Aorta (tissue), 5 donors: ENCODE data around the gene SLC9A9. TPM values are rescaled to one million over a fixed set of nuclear protein-coding genes. Genes with fewer than 3 reads are reported as not detected.
A peak's percentile ranks its signal among the peaks of the same experiment; 100 is the strongest.

ENCODE experiments used
- ATAC-seq: fragments of 200-7000 bp; cut with Tn5 transposase; one replicate; pipeline ENCODE4 v1.9.1; 2022; ENCODE audit warnings: moderate library complexity; ENCODE audit not compliant: low FRiP score
- DNase-seq, 2 donors: peaks; one replicate each; pipeline ENCODE4 v3.0.0-alpha.2; 2020
- H3K27ac ChIP-seq, 2 donors: one replicate each; pipeline ENCODE4 v1.5.1; 2013; ENCODE audit warnings: low read length in 2 of 2, mild to moderate bottlenecking in 2 of 2, moderate library complexity in 2 of 2, control low read depth in 1 of 2, inconsistent platforms in 1 of 2, low read depth in 1 of 2
- H3K27me3 ChIP-seq, 2 donors: one replicate each; pipeline ENCODE4 v1.6.1; 2013; ENCODE audit warnings: control low read depth in 1 of 2, low read length in 1 of 2, mild to moderate bottlenecking in 1 of 2, moderate library complexity in 1 of 2; ENCODE audit not compliant: insufficient read depth in 2 of 2, control insufficient read depth in 1 of 2
- H3K36me3 ChIP-seq, 2 donors: one replicate each; pipeline ENCODE4 v1.6.1; 2013; ENCODE audit warnings: control low read depth in 1 of 2, low read length in 1 of 2, mild to moderate bottlenecking in 1 of 2; ENCODE audit not compliant: insufficient read depth in 2 of 2, control insufficient read depth in 1 of 2
- H3K4me1 ChIP-seq, 2 donors: one replicate each; pipeline ENCODE4 v1.6.1; 2013; ENCODE audit warnings: low read length in 2 of 2, control low read depth in 1 of 2, mild to moderate bottlenecking in 1 of 2, moderate library complexity in 1 of 2; ENCODE audit not compliant: insufficient read depth in 2 of 2, control insufficient read depth in 1 of 2
- H3K4me3 ChIP-seq, 2 donors: one replicate each; pipeline ENCODE4 v1.5.1; 2013; ENCODE audit warnings: low read length in 2 of 2, control low read depth in 1 of 2, mild to moderate bottlenecking in 1 of 2
- H3K9me3 ChIP-seq: one replicate; pipeline ENCODE4 v1.6.1; 2013; ENCODE audit warnings: mild to moderate bottlenecking, low read length; ENCODE audit not compliant: control insufficient read depth
- WGBS, 2 donors: extraction: QIAGEN DNeasy Blood & Tissue Kit; methylation state at CpG; one replicate each; pipeline ENCODE4 v1.1.7; 2013; 5-methylcytosine and 5-hydroxymethylcytosine counted together
- intact Hi-C, 2 donors: fragments of 100-400 bp; cut with DNase I; formaldehyde crosslinking; loops; one replicate each; pipeline versions ENCODE4 v1.14.2 to v1.15.0; 2022
- polyA plus RNA-seq, 2 donors: library from polyadenylated mRNA; stranded (reverse); fragments of 200-250 nt; gene quantifications; one replicate each; pipeline ENCODE4 v1.2.3, GENCODE V29; 2013
- total RNA-seq, 2 donors: library from RNA; stranded (reverse); fragmentation: NEBNext Ultra II Directional; extraction: Animal tissue kit (Norgen Biotek cat#: 25700); gene quantifications; one replicate each; pipeline ENCODE4 v1.2.1, GENCODE V29; 2021
- donor health status: healthy with polysubstance abuse.
- donor health status: Bipolar disorder and iron deficiency.
- donor health status: DM: no; HTN: no; CAD: no.
- donor health status: DM: no; HTN: no; CAD: no.
- donor health status: DM: yes; HTN: yes; CAD: no.

SLC9A9 gene
- total and polyA plus RNA-seq, 4 donors = 7.3 to 45.8 (median 12.5) TPM

DNA sequence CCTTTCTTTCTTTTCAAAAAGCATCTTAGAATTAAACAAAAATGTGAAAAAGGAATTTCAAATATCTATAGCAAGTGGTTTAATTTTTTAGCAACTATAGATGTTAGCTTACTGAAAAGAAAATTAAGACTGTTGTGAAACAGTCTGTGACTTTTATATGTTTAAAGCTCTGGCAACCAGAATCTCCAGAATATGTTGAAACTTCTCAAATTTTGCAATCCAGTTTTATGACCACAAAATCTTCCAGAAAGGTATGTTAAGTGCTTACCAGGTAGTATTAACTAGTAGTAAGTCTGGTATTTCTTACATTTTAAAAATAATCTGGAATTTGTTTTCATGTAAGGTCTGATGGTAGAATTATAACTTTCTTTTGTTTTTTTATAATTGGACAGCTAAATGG lies 235.0 kb downstream of the SLC9A9 start:
- Histone ChIP-seq H3K4me1 (no peaks in the 10 kb centered on the region), H3K36me3 (no peaks in the 10 kb centered on the region), H3K27me3 (no peaks in the 10 kb centered on the region), H3K9me3 (no peaks in the 10 kb centered on the region), H3K4me3 (no peak overlapping the region), H3K27ac (no peak overlapping the region)
- intact Hi-C loops = loop anchor here in 1 of 2 donors (10.0 kb wide), 1 partner anchor 198 kb away; no protein-coding TSS in a partner anchor
- DNase-seq (no peak), ATAC-seq (no peak)

DNA sequence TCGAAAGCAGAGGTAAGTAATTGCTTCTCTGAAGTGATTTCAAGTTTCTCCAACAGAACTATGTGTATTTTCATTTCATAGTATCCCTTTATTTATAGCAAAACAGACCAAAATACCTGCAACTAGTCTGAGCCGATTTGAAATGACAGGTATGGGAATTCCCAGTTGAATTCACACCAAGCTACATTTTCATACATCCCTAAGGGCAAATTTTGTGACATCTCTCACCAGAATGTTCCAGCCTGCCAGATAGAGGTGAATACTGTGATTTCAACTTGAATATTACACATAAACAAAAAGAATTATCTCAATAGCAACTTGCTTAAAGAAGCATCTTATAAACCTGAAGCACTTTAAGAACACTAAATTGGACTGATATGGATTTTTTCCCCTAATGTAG lies 235.7 kb downstream of the SLC9A9 start:
- intact Hi-C loops = loop anchor here in 1 of 2 donors (10.0 kb wide), 1 partner anchor 198 kb away; no protein-coding TSS in a partner anchor

DNA sequence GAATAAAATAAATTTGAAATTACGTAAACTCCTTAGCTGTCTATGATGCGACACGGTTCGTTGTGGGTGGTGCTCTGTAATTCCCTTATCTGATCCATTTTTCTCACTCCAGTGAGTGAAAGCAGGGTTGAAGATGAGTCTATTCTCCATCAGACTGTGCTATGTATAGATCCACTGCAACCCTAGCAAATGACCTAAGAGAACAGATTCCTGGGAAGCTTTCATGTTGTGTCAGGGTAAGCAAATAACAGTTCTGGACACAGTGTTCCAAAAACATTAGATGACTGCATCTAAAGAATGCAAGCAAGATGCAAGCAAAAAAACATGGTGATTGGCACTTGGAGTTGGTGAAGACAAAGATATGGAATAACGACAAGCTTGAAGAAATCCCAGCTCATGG lies 239.3 kb downstream of the SLC9A9 start:
- Histone ChIP-seq H3K9me3 (no peaks in the 10 kb centered on the region), H3K4me3 (no peak overlapping the region), H3K27ac (no peak overlapping the region), H3K27me3 (no peaks in the 10 kb centered on the region), H3K4me1 (no peaks in the 10 kb centered on the region), H3K36me3 (no peaks in the 10 kb centered on the region)
- no peak for DNase-seq
- no peak for ATAC-seq
- intact Hi-C loops = no loop called here
- 68 to 70% methylated on average over 5 of the region's 5 CpGs for WGBS, 2 donors

More for the DNA sequence above, 235.7 kb downstream of the SLC9A9 start:
- Histone ChIP-seq H3K27ac (no peak overlapping the region), H3K4me1 (no peaks in the 10 kb centered on the region), H3K9me3 (no peaks in the 10 kb centered on the region), H3K36me3 (no peaks in the 10 kb centered on the region), H3K4me3 (no peak overlapping the region), H3K27me3 (no peaks in the 10 kb centered on the region)
- DNase-seq (no peak), ATAC-seq (no peak)
- 70 to 74% methylated on average over 2 of the region's 2 CpGs for WGBS, 2 donors

DNA sequence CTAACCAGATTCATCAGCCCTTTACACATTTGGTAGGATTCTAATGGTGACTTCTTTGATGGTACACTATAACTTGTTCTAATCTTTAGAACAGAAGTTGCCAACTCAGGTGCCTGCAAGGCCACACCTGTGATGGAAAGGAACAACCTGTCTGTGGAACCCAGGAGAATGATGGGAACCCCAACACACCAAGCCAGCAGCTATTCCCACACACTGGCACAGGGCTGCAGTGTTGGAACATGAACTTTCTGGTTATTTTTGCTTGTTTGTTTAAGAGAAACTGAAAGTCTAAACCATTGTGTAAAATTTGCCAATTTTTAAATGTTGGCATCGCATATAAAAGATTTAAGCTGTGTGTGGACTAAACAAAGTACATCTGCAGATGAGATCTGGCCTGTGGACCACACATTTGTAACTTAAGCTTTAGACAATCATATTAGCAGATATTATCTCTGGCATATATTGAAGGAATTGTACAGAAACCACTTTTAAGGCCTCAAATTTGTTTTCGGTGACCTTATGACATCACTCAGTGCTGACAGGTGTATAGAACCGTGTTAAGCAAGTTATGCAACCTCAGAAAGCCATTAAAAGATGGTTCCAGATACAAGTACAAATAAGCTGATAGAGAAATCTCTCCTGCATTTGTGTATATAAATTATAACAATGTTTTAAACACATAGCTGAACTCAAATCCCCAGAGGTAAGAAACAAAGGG lies 242.9 kb downstream of the SLC9A9 start:
- H3K27ac ChIP-seq = no peak overlapping the region
- intact Hi-C loops = no loop called here
- no peaks in the 10 kb centered on the region for H3K27me3 ChIP-seq
- ATAC-seq (no peak), DNase-seq (no peak)
- no peaks in the 10 kb centered on the region for H3K9me3 ChIP-seq
- H3K4me1 ChIP-seq = no peaks in the 10 kb centered on the region
- H3K36me3 ChIP-seq = no peaks in the 10 kb centered on the region
- WGBS, 2 donors = 49 to 51% methylated on average over 3 of the region's 3 CpGs
- H3K4me3 ChIP-seq = no peak overlapping the region

DNA sequence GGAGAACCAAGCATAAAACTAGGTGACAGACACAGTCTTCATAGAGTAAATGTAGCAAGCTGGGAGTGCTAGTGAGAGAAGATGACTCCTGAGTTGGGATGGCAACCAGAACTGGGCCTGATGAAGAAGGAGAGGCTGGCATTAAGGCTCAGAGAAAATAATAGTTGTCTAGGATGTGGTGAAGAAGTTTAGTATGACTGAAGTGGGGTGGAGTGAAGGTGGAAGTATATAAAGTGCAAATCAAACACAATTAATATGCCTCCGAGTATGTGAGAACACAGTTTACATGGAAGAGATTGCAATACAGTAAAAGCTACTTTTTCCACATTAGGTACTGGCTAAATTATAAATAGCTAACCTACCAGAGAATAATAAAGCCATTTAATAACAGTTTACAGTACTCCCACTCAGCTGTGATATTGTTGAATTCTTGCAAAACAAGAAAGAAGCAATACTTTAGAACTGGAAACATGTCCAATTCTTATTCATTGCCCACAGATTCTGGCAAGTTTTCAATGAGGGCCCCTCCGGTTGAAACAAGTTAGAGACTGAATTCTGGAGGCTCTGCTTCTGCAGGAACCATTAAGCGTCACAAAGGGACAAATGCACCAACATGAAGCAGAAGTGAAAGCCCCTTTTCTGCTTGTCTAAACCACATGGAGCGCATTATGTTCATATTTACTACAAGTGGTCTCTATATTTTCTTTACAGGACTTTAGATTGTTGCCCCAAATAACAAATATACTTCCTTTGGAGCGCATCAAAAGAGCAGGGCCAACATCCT lies 243.7 kb downstream of the SLC9A9 start:
- no peak overlapping the region for H3K4me3 ChIP-seq
- ATAC-seq = no peak
- no peak overlapping the region for H3K27ac ChIP-seq
- H3K36me3 ChIP-seq = no peaks in the 10 kb centered on the region
- no peaks in the 10 kb centered on the region for H3K4me1 ChIP-seq
- intact Hi-C loops = no loop called here
- WGBS, 2 donors = 85 to 86% methylated on average over 5 of the region's 5 CpGs
- no peaks in the 10 kb centered on the region for H3K27me3 ChIP-seq
- no peak for DNase-seq
- H3K9me3 ChIP-seq = no peaks in the 10 kb centered on the region

DNA sequence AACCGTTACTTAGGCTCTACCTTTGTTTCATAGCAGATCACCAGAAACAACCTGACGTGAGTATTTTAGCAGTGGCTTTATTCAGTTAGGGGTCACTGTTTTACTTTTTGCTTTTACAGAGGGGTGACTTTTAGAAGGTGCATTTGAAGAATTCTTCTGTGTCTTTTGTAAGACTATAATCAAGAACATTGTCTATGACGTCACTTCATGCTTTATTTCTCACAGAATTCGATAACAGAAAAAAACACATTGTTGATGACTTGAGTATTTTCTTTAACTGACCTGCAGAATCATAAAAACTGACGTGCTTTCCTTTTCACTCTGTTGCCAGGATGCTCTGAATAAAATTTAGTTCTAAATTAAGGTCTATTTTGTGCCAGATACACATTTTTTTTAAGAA lies 244.5 kb downstream of the SLC9A9 start:
- no peak for DNase-seq
- H3K4me1 ChIP-seq = no peaks in the 10 kb centered on the region
- 83 to 85% methylated on average over 5 of the region's 5 CpGs for WGBS, 2 donors
- H3K9me3 ChIP-seq = no peaks in the 10 kb centered on the region
- H3K27me3 ChIP-seq = no peaks in the 10 kb centered on the region
- H3K27ac ChIP-seq = no peak overlapping the region
- H3K36me3 ChIP-seq = no peaks in the 10 kb centered on the region
- intact Hi-C loops = no loop called here
- no peak overlapping the region for H3K4me3 ChIP-seq
- ATAC-seq = no peak

DNA sequence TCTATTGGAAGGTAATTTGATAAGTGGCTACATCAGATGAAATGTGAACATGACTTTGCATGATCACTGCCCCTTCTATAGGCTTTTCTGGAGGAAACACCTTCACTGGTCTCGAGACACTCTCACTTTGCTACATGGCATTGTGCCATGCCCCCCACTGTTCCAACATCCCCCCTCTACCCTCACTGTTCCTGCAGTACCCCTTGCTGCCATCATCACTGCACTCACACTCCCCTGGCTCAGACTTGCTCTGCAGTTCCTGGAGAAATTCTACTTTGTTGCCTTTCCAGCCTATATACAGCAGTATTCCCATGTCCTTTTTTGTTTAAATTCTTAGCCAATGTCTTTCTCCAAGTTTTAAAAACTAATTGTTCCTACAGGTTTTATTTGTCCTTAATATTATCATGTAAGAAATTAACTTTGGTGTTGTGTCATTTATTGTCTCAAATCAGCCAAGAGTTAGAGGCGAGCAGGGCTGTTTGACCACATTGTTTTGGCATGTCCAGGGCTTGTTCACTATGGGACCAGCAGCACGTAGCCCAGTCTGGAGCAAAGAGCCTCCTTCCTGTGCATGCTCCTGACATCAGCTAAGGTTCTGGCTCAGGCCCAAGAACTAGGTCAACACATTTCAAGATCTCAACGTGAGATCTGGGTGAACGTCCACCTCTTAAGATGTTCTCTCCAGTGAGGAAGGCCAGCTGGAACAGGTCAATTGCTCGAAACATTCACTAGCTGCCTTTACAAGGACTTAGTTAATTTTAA lies 246.4 kb downstream of the SLC9A9 start:
- H3K9me3 ChIP-seq = no peaks in the 10 kb centered on the region
- WGBS, 2 donors = 64 to 65% methylated on average over 6 of the region's 6 CpGs
- H3K27ac ChIP-seq = no peak overlapping the region
- ATAC-seq = no peak
- H3K4me1 ChIP-seq = no peaks in the 10 kb centered on the region
- no peaks in the 10 kb centered on the region for H3K36me3 ChIP-seq
- H3K27me3 ChIP-seq = no peaks in the 10 kb centered on the region
- DNase-seq = peak in 1 of 2 donors; percentile 53
- intact Hi-C loops = no loop called here
- H3K4me3 ChIP-seq = no peak overlapping the region

DNA sequence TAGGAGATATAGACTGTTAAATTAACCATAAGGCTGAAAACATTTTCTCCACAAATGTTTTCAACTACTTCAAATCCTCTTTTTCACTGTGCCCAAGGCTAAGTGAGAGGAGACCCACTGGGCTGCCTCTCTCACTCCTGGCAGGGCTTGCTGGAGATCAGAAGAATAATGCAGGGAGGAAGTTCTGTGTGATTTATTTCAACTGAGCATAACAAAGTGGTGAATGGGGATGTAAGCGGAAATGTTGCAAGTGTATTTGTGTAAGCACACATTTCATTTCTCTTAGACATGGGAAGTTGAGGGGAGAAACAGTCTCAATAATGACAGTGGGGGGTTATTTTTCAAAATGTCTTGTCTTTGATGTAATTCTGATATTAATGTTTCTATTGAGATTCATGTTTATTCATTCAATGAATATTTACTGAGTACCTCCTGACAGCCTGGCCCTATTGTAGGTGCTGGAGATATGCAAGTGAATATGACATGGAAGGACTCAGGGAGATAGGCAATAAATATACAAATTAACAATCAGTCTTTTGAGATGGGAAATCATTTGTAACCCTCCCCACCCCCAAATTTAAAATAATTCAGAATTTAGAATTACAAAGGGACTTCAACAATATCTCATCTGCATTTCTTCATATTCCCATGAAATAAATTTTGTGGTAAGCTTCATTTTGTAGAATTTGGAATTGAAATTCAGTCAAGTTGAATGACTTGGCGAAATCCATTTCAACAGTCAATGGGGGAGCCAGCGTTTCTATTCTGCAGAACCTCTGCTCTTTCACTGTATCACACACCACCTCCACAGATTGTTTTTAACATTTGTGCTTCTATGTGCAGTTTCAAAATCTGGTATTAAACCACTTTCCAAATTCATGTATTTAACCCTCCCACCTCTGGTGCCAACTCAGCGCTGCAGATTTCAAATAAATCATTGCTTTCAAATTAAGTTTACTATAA lies 247.2 kb downstream of the SLC9A9 start:
- no peak overlapping the region for H3K4me3 ChIP-seq
- ATAC-seq (no peak), DNase-seq (no peak)
- no peaks in the 10 kb centered on the region for H3K36me3 ChIP-seq
- no peak overlapping the region for H3K27ac ChIP-seq
- H3K9me3 ChIP-seq = no peaks in the 10 kb centered on the region
- H3K4me1 ChIP-seq = no peaks in the 10 kb centered on the region
- H3K27me3 ChIP-seq = no peaks in the 10 kb centered on the region
- intact Hi-C loops = no loop called here
- WGBS, 2 donors = 86 to 91% methylated on average over 4 of the region's 4 CpGs
